GM18868 (cell line): ENCODE measurements around the gene C2orf49.
"Not testable (repeated sequence)": the region's sequence is repeated elsewhere in the genome, so short reads cannot be mapped to it uniquely, and the experiment has no call there.

ENCODE experiments used
- ATAC-seq: cut with Tn5 transposase; IDR thresholded peaks from one replicate; pipeline ENCODE4 v1.9.1; 2021; ENCODE audit warnings: mild to moderate bottlenecking, moderate library complexity; ENCODE audit not compliant: unreplicated experiment

Gene C2orf49

GRCh38 chr2:105320651-105321215 lies 16.6 kb upstream of the C2orf49 start:
- ATAC-seq, result no peak

- ATAC-seq, result peak; percentile 52
These were observed 15.3 kb upstream of the C2orf49 start for GRCh38 chr2:105321875-105322646.

GRCh38 chr2:105323111-105323510 lies 14.2 kb upstream of the C2orf49 start:
- ATAC-seq, result peak; percentile 31

- ATAC-seq, result no peak
These were observed 13.2 kb upstream of the C2orf49 start for GRCh38 chr2:105324101-105324500.

- no peak for ATAC-seq
These were observed 12.6 kb upstream of the C2orf49 start for GRCh38 chr2:105324732-105325131.

GRCh38 chr2:105325389-105325963 lies 11.9 kb upstream of the C2orf49 start:
- no peak for ATAC-seq

GRCh38 chr2:105327271-105327670 lies 10.1 kb upstream of the C2orf49 start:
- not testable (repeated sequence) for ATAC-seq

GRCh38 chr2:105327690-105328089 lies 9.7 kb upstream of the C2orf49 start:
- no peak for ATAC-seq

- ATAC-seq, result peak; percentile 28
These were observed 8.8 kb upstream of the C2orf49 start for GRCh38 chr2:105328281-105329196.

GRCh38 chr2:105329197-105329554 lies 8.2 kb upstream of the C2orf49 start:
- ATAC-seq, result no peak

- ATAC-seq, result peak; percentile 79
These were observed 7.5 kb upstream of the C2orf49 start, which contains the start of gene TGFBRAP1 for GRCh38 chr2:105329561-105330495. TSS of gene TGFBRAP1 (minus strand) at chr2:105329735. CDS start at chr2:105308301, 21,434 bp downstream.

- ATAC-seq, result no peak
These were observed 6.5 kb upstream of the C2orf49 start for GRCh38 chr2:105330681-105331375.

GRCh38 chr2:105334211-105334610 lies 3.1 kb upstream of the C2orf49 start:
- no peak for ATAC-seq

GRCh38 chr2:105335469-105335868 lies 1.9 kb upstream of the C2orf49 start:
- no peak for ATAC-seq

- no peak for ATAC-seq
These were observed 586 bp upstream of the C2orf49 start for GRCh38 chr2:105336786-105337121.

GRCh38 chr2:105338020-105338385 lies 663 bp downstream of the C2orf49 start:
- ATAC-seq, result peak; percentile 9

- no peak for ATAC-seq
These were observed 2.1 kb downstream of the C2orf49 start for GRCh38 chr2:105339414-105339813.

- no peak for ATAC-seq
These were observed 7.5 kb downstream of the C2orf49 start for GRCh38 chr2:105344704-105345345.

GRCh38 chr2:105357122-105357521 lies 19.8 kb downstream of the C2orf49 start:
- ATAC-seq, result no peak
